A549 treated with RU486 at 1 μM for 4 hours (cell line): ENCODE data around the gene ELMOD2. TPM values are rescaled to one million over a fixed set of nuclear protein-coding genes. Genes with fewer than 3 reads are reported as not detected.

ENCODE experiments used
- total RNA-seq: library from RNA; stranded (reverse); fragments of 200-300 nt; extraction: Qiagen RNA extraction; gene quantifications from 5 replicates; pipeline ENCODE4 v1.2.3, GENCODE V29; 2022; ENCODE audit warnings: low read depth

ELMOD2 gene
- total RNA-seq: 6.0 to 12.6 TPM (median 10.5 TPM) in 5 replicates

GRCh38 chr4:140523857-140524742, at the start of gene ELMOD2:
Gene ELMOD2 (plus strand): TSS chr4:140524168. CDS start chr4:140525429, 1,261 bp downstream.

GRCh38 chr4:140497747-140498636, 26.0 kb upstream of the ELMOD2 start, which contains the start of gene MGAT4D:
Gene MGAT4D (minus strand): TSS chr4:140498293. CDS start chr4:140498222, 71 bp downstream.

GRCh38 chr4:140568507-140569306, 44.7 kb downstream of the ELMOD2 start, which contains the start of gene UCP1:
Gene UCP1 (minus strand): TSS chr4:140568961. CDS start chr4:140568729, 232 bp downstream.

Other genes with a start within 250 kb of the ELMOD2 start
- gene SCOC, start 150.5 kb upstream of the ELMOD2 start, total RNA-seq: 6.6 to 35.6 TPM (median 33.0 TPM) in 5 replicates
- gene CLGN, start 96.5 kb upstream of the ELMOD2 start, total RNA-seq: 3.8 to 7.0 TPM (median 5.6 TPM) in 5 replicates
- not detected in 5 replicates for gene MGAT4D, start 25.9 kb upstream of the ELMOD2 start, total RNA-seq
- not detected in 5 replicates for gene UCP1, start 44.8 kb downstream of the ELMOD2 start, total RNA-seq
- 5.2 to 8.8 TPM (median 8.4 TPM) in 5 replicates for gene TBC1D9, start 232.2 kb downstream of the ELMOD2 start, total RNA-seq